Ureter (tissue), 1 donor: ENCODE data around the gene ST8SIA6. TPM values are rescaled to one million over a fixed set of nuclear protein-coding genes. Genes with fewer than 3 reads are reported as not detected.
"Not testable (repeated sequence)": the region's sequence is repeated elsewhere in the genome, so short reads cannot be mapped to it uniquely, and the experiment has no call there.

Source experiments
- DNase-seq: peaks from one replicate; pipeline ENCODE4 v3.0.0-alpha.2; 2020; ENCODE audit warnings: low spot score
- total RNA-seq: library from RNA; stranded (reverse); gene quantifications from one replicate; pipeline ENCODE4 v1.2.4, GENCODE V29; 2023
- donor health status: DM: yes; HTN: yes; CAD: no.

Gene ST8SIA6
- total RNA-seq, 1 donor from 2014 or later: 0.73 TPM

GRCh38 chr10:17348011-17348500 is 106.3 kb downstream of the ST8SIA6 start:
- no peak for DNase-seq

- DNase-seq: no peak
Observed at GRCh38 chr10:17344206-17344605, 110.2 kb downstream of the ST8SIA6 start.

GRCh38 chr10:17343118-17343517 is 111.3 kb downstream of the ST8SIA6 start:
- no peak for DNase-seq

- no peak for DNase-seq
Observed at GRCh38 chr10:17340144-17340829, 114.1 kb downstream of the ST8SIA6 start.

GRCh38 chr10:17335065-17335464 is 119.3 kb downstream of the ST8SIA6 start:
- no peak for DNase-seq

GRCh38 chr10:17330501-17330900 is 123.9 kb downstream of the ST8SIA6 start:
- DNase-seq: no peak

GRCh38 chr10:17326377-17326776 is 128.0 kb downstream of the ST8SIA6 start:
- DNase-seq: no peak

GRCh38 chr10:17321957-17322356 is 132.4 kb downstream of the ST8SIA6 start:
- not testable (repeated sequence) for DNase-seq

- no peak for DNase-seq
Observed at GRCh38 chr10:17316488-17317170, 137.8 kb downstream of the ST8SIA6 start.

GRCh38 chr10:17309435-17309834 is 145.0 kb downstream of the ST8SIA6 start:
- no peak for DNase-seq

- DNase-seq: no peak
Observed at GRCh38 chr10:17307123-17307522, 147.3 kb downstream of the ST8SIA6 start.

- DNase-seq: no peak
Observed at GRCh38 chr10:17292375-17292774, 162.0 kb downstream of the ST8SIA6 start.

- no peak for DNase-seq
Observed at GRCh38 chr10:17290226-17290625, 164.2 kb downstream of the ST8SIA6 start.

GRCh38 chr10:17289763-17290162 is 164.6 kb downstream of the ST8SIA6 start:
- DNase-seq: no peak

- no peak for DNase-seq
Observed at GRCh38 chr10:17286562-17287550, 167.5 kb downstream of the ST8SIA6 start.

- DNase-seq: no peak
Observed at GRCh38 chr10:17282311-17282710, 172.1 kb downstream of the ST8SIA6 start.

GRCh38 chr10:17278607-17279240 is 175.7 kb downstream of the ST8SIA6 start:
- DNase-seq: no peak

- no peak for DNase-seq
Observed at GRCh38 chr10:17276756-17277424, 177.5 kb downstream of the ST8SIA6 start.

- no peak for DNase-seq
Observed at GRCh38 chr10:17273403-17273802, 181.0 kb downstream of the ST8SIA6 start.

GRCh38 chr10:17272648-17273047 is 181.7 kb downstream of the ST8SIA6 start:
- DNase-seq: no peak
